Smooth muscle cell (in vitro differentiated cells): ENCODE results near the gene CAPRIN1. TPM values are rescaled to one million over a fixed set of nuclear protein-coding genes. Genes with fewer than 3 reads are reported as not detected.

Source experiments
- DNase-seq: peaks from one replicate; lab custom pipeline; 2025; ENCODE audit not compliant: unreplicated experiment; lab: John Stamatoyannopoulos, UW
- H2AFZ ChIP-seq: fragments of 200-600 bp; sonication (generic); 2 replicates; pipeline ENCODE4 v1.6.0; 2016; ENCODE audit warnings: antibody characterized with exemption, low read depth, mild to moderate bottlenecking
- H3F3A ChIP-seq: fragments of 200-600 bp; sonication (generic); 2 replicates; pipeline ENCODE4 v1.6.0; 2017; ENCODE audit warnings: antibody characterized with exemption, low read depth
- H3K27ac ChIP-seq: fragments of 200-600 bp; sonication (generic); 2 replicates; pipeline ENCODE4 v1.5.1; 2016; ENCODE audit warnings: low read depth, mild to moderate bottlenecking
- H3K27me3 ChIP-seq: fragments of 200-600 bp; sonication (generic); 2 replicates; pipeline ENCODE4 v1.6.1; 2016; ENCODE audit warnings: low read depth, mild to moderate bottlenecking
- H3K36me3 ChIP-seq: fragments of 200-600 bp; sonication (generic); 2 replicates; pipeline ENCODE4 v1.5.1; 2016; ENCODE audit warnings: low read depth
- H3K4me1 ChIP-seq: fragments of 200-600 bp; sonication (generic); 2 replicates; pipeline ENCODE4 v1.5.1; 2016; ENCODE audit warnings: low read depth
- H3K4me2 ChIP-seq: fragments of 200-600 bp; sonication (generic); 2 replicates; pipeline ENCODE4 v1.6.0; 2016; ENCODE audit warnings: mild to moderate bottlenecking
- H3K4me3 ChIP-seq: fragments of 200-600 bp; sonication (generic); 2 replicates; pipeline ENCODE4 v1.5.1; 2016; ENCODE audit warnings: mild to moderate bottlenecking
- H3K79me2 ChIP-seq: fragments of 200-600 bp; sonication (generic); 2 replicates; pipeline ENCODE4 v1.6.0; 2016; ENCODE audit warnings: low read depth, mild to moderate bottlenecking
- H3K9ac ChIP-seq: fragments of 200-600 bp; sonication (generic); 2 replicates; pipeline ENCODE4 v1.6.0; 2016; ENCODE audit warnings: low read depth
- H3K9me3 ChIP-seq: fragments of 200-600 bp; sonication (generic); replicated peaks from 2 replicates; pipeline ENCODE4 v1.5.1; 2016; ENCODE audit warnings: low read depth
- H4K20me1 ChIP-seq: fragments of 200-600 bp; sonication (generic); 2 replicates; pipeline ENCODE4 v1.6.0; 2016; ENCODE audit warnings: low read depth
- CTCF ChIP-seq: fragments of 200-600 bp; sonication (generic); IDR thresholded peaks from 2 replicates; pipeline ENCODE4 v1.5.1; 2017; ENCODE audit warnings: borderline replicate concordance, mild to moderate bottlenecking, antibody characterized with exemption; ENCODE audit not compliant: insufficient read depth, poor library complexity, severe bottlenecking
- WGBS: methylation state at CpG from one replicate; pipeline ENCODE4 v1.1.7; 2016; ENCODE audit warnings: low lambda C conversion rate; 5-methylcytosine and 5-hydroxymethylcytosine counted together
- polyA plus RNA-seq: library from polyadenylated mRNA; unstranded; fragments of >200 nt; fragmentation: Nextera tagmentation; extraction: Ambion mirVana; gene quantifications from 2 replicates; pipeline ENCODE4 v1.2.1, GENCODE V29; 2016
- total RNA-seq: library from RNA; depleted of rRNA; stranded (reverse); fragments of >200 nt; gene quantifications from 2 replicates; pipeline ENCODE4 v1.2.3, GENCODE V29; 2014

CAPRIN1 gene
- total and polyA plus RNA-seq, 2 experiments from 2014 or later: 93.9 to 215 TPM

- Histone ChIP-seq H3K4me1 (no peaks in the 10 kb centered on the region), H3K4me2 (no peak overlapping the region), H4K20me1 (no peaks in the 10 kb centered on the region), H3F3A (no peaks in the 10 kb centered on the region), H3K9ac (no peak overlapping the region), H3K79me2 (no peaks in the 10 kb centered on the region), H3K4me3 (no peak overlapping the region), H3K27ac (no peak overlapping the region), H3K36me3 (peaks cover 11% of the 10 kb centered on the region), H3K27me3 (no peaks in the 10 kb centered on the region), H3K9me3 (no peaks in the 10 kb centered on the region), H2AFZ (no peak overlapping the region)
- DNase-seq: no peak
- TF ChIP-seq CTCF: no peak
- 93% methylated on average over 3 of the region's 3 CpGs for WGBS
Measured at GRCh38 chr11:34128824-34129223, 77.3 kb downstream of the CAPRIN1 start.

GRCh38 chr11:34132261-34132965 lies 80.9 kb downstream of the CAPRIN1 start:
- Histone ChIP-seq H3F3A (no peaks in the 10 kb centered on the region), H3K4me1 (no peaks in the 10 kb centered on the region), H4K20me1 (no peaks in the 10 kb centered on the region), H2AFZ (no peak overlapping the region), H3K9ac (no peak overlapping the region), H3K27me3 (no peaks in the 10 kb centered on the region), H3K79me2 (no peaks in the 10 kb centered on the region), H3K9me3 (no peaks in the 10 kb centered on the region), H3K36me3 (peaks cover 4% of the 10 kb centered on the region), H3K27ac (no peak overlapping the region), H3K4me3 (no peak overlapping the region), H3K4me2 (no peak overlapping the region)
- WGBS: 96% methylated on average over 4 of the region's 4 CpGs
- no peak for TF ChIP-seq CTCF
- no peak for DNase-seq

- 96% methylated on average over 5 of the region's 5 CpGs for WGBS
- no peak for TF ChIP-seq CTCF
- Histone ChIP-seq H3K9ac (no peak overlapping the region), H3K4me3 (no peak overlapping the region), H3K27ac (no peak overlapping the region), H3K4me1 (no peaks in the 10 kb centered on the region), H4K20me1 (no peaks in the 10 kb centered on the region), H2AFZ (no peak overlapping the region), H3K36me3 (no peaks in the 10 kb centered on the region), H3K27me3 (no peaks in the 10 kb centered on the region), H3F3A (no peaks in the 10 kb centered on the region), H3K4me2 (no peak overlapping the region), H3K79me2 (no peaks in the 10 kb centered on the region), H3K9me3 (no peaks in the 10 kb centered on the region)
- no peak for DNase-seq
Measured at GRCh38 chr11:34134765-34135164, 83.2 kb downstream of the CAPRIN1 start.

- Histone ChIP-seq H3K9ac (no peak overlapping the region), H3K4me1 (no peaks in the 10 kb centered on the region), H3K9me3 (no peaks in the 10 kb centered on the region), H3F3A (no peaks in the 10 kb centered on the region), H3K27me3 (no peaks in the 10 kb centered on the region), H4K20me1 (no peaks in the 10 kb centered on the region), H3K4me2 (no peak overlapping the region), H2AFZ (no peak overlapping the region), H3K4me3 (no peak overlapping the region), H3K27ac (no peak overlapping the region), H3K36me3 (no peaks in the 10 kb centered on the region), H3K79me2 (no peaks in the 10 kb centered on the region)
- 97% methylated on average over 3 of the region's 3 CpGs for WGBS
- TF ChIP-seq CTCF: no peak
- DNase-seq: no peak
Measured at GRCh38 chr11:34135439-34135838, 83.9 kb downstream of the CAPRIN1 start.
